ENCODE results near the gene AGBL4.

GRCh38 chr1:48848035-48848434, 1175.7 kb downstream of the AGBL4 start:
- TF ChIP-seq CTCF (conservative IDR thresholded peaks at IDR 0.05 in 1 of 2, IDR thresholded peaks at IDR 0.05 in 1 of 2; ENCODE audit: extremely low read depth in 1 of 2, insufficient read depth in 1 of 2, low read depth in 1 of 2, low read length in 2 of 2), result no peak
- TF ChIP-seq EZH2 (IDR thresholded peaks at IDR 0.05; ENCODE audit: borderline replicate concordance, low read length), result no peak

Data from mammary epithelial cell (primary cell).